Measurements from ENCODE around the gene C1orf21.

- TF ChIP-seq CTCF (IDR thresholded peaks at IDR 0.05) (no peak), RFX5 (IDR thresholded peaks at IDR 0.05; ENCODE audit: low read length) (no peak), USF1 (IDR thresholded peaks at IDR 0.05; ENCODE audit: borderline replicate concordance, low read depth) (no peak), MAX (IDR thresholded peaks at IDR 0.05; ENCODE audit: low read depth) (no peak), YY1 (IDR thresholded peaks at IDR 0.05; ENCODE audit: low read depth) (no peak), RXRA (IDR thresholded peaks at IDR 0.05; ENCODE audit: borderline replicate concordance, low read depth) (no peak)
Measured at GRCh38 chr1:184408580-184408979, 21.8 kb downstream of the C1orf21 start.

Measured in SK-N-SH (cell line).